ENCODE measurements around the gene KPNB1. TPM values are rescaled to one million over a fixed set of nuclear protein-coding genes. Genes with fewer than 3 reads are reported as not detected.

KPNB1 gene
- total RNA-seq, 1 experiment from 2014 or later = 437 TPM

DNA sequence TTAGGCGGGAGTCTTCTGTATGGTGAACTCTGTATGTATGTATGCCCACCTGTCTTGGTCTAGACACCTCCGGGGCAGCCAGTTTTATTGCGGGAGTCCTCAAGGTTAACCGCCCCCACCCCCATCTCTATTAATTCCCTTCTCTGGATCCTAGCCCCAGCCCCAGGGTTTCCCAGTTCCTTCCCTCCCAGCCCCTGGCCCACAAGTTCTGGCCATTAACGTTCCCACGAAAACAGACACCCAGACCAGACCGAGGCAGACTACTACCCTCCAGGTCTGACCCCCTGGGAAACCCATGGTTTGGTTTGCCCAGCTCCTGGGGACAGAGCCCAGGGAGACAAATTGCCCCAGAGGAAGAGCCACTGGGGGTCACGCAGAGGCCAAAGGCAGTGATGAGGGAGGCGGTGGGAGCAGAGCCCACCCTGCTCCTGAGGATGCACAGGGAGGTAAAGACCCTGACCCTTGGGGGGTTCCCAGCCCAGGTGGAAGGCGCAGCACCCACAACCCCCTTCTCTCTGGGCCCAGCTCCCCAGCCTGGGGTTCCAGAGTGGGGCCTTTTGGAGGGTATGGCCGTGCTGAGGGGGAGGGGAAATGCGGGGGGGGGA, 52.8 kb downstream of the KPNB1 start:
- H3K4me2 ChIP-seq (ENCODE audit: low read length) = no peak overlapping the region
- H3K9me2 ChIP-seq (replicated peaks; ENCODE audit: low read length) = no peaks in the 10 kb centered on the region
- no peaks in the 10 kb centered on the region for H3K9me3 ChIP-seq (ENCODE audit: low read length)
- no peak overlapping the region for H2AFZ ChIP-seq (ENCODE audit: low read length)
- H3K27ac ChIP-seq (ENCODE audit: low read length) = no peak overlapping the region
- no peak overlapping the region for H3K9ac ChIP-seq (ENCODE audit: low read length)
- no peak for TF ChIP-seq EZH2phosphoT487 (IDR thresholded peaks at IDR 0.05; ENCODE audit: borderline replicate concordance, low read length)
- TF ChIP-seq EZH2 (IDR thresholded peaks at IDR 0.05; ENCODE audit: low read length, unreplicated experiment) = no peak
- TF ChIP-seq CTCF (conservative IDR thresholded peaks at IDR 0.05; ENCODE audit: low read depth, low read length) = no peak
- H3K79me2 ChIP-seq (ENCODE audit: low read length) = no peaks in the 10 kb centered on the region
- H3K27me3 ChIP-seq (ENCODE audit: low read length) = no peaks in the 10 kb centered on the region
- ATAC-seq = no peak
- intact Hi-C loops (cut with micrococcal nuclease) = no loop called here
- ChIA-PET POLR2A (ENCODE audit: unreplicated experiment) (no interaction called here), CTCF (no interaction called here)
- no TSS peak for BruUV-seq (replicated peaks)
- no peaks in the 10 kb centered on the region for H3K4me1 ChIP-seq (ENCODE audit: insufficient read depth, low read length)
- no peaks in the 10 kb centered on the region for H3K36me3 ChIP-seq (ENCODE audit: low read depth, low read length)
- no peak for DNase-seq
- H3K4me3 ChIP-seq (ENCODE audit: low read length) = no peak overlapping the region
- no peaks in the 10 kb centered on the region for H3F3A ChIP-seq (ENCODE audit: low read length, unreplicated experiment)
- no peaks in the 10 kb centered on the region for H4K20me1 ChIP-seq (ENCODE audit: low read length)

DNA sequence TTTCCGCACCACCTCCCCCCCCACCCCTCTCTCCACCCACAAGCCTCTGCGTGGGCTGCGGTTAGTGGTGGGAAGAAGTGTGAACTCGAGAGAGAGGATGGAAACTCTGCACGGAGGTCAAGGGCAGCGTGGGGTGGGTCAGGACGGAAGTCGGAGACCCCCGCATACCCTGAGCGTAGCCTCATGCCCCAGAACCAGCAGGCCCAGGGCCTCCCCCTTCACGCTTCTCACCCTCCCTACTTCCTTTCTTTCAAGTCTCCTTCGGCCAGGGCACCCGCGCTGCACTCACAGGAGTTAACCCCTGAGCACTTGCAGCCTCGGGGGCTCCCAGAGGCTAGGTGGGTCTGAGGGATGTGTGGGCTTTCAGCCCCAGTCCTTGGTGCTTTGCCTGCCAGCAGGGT, 53.5 kb downstream of the KPNB1 start:
- Histone ChIP-seq H3K9me2 (replicated peaks; ENCODE audit: low read length) (no peaks in the 10 kb centered on the region), H2AFZ (ENCODE audit: low read length) (no peak overlapping the region), H3K4me1 (ENCODE audit: insufficient read depth, low read length) (no peaks in the 10 kb centered on the region), H3K27me3 (ENCODE audit: low read length) (no peaks in the 10 kb centered on the region), H3K9ac (ENCODE audit: low read length) (no peak overlapping the region), H4K20me1 (ENCODE audit: low read length) (no peaks in the 10 kb centered on the region), H3F3A (ENCODE audit: low read length, unreplicated experiment) (no peaks in the 10 kb centered on the region), H3K27ac (ENCODE audit: low read length) (no peak overlapping the region), H3K9me3 (ENCODE audit: low read length) (no peaks in the 10 kb centered on the region), H3K4me3 (ENCODE audit: low read length) (no peak overlapping the region), H3K79me2 (ENCODE audit: low read length) (no peaks in the 10 kb centered on the region), H3K36me3 (ENCODE audit: low read depth, low read length) (no peaks in the 10 kb centered on the region), H3K4me2 (ENCODE audit: low read length) (no peak overlapping the region)
- BruUV-seq (replicated peaks) = no TSS peak
- ChIA-PET POLR2A (ENCODE audit: unreplicated experiment) (no interaction called here), CTCF (no interaction called here)
- DNase-seq = no peak
- ATAC-seq = no peak
- intact Hi-C loops (cut with micrococcal nuclease) = no loop called here
- TF ChIP-seq CTCF (conservative IDR thresholded peaks at IDR 0.05; ENCODE audit: low read depth, low read length) (no peak), EZH2phosphoT487 (IDR thresholded peaks at IDR 0.05; ENCODE audit: borderline replicate concordance, low read length) (no peak), EZH2 (IDR thresholded peaks at IDR 0.05; ENCODE audit: low read length, unreplicated experiment) (no peak)

DNA sequence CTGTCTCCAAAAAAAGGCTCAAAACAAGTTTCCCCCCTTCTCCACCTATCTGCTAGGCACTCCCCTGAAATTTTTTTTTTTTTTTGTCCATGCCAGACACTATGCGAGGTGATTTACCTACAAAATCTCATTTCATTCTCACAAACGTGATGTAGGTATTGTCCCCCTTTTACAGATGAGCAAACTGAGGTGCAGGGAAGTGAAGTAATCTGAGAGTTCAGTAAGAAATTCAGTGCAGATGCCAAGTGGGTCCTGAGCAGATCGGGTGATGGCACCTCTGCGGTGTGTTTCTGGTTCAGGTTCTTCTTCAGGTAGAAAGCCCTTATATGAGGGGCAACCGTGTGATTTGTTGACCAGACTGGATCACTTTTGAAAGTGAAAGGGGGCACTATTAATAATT, 54.0 kb downstream of the KPNB1 start:
- Histone ChIP-seq H3K4me3 (ENCODE audit: low read length) (no peak overlapping the region), H3K9ac (ENCODE audit: low read length) (no peak overlapping the region), H3K36me3 (ENCODE audit: low read depth, low read length) (no peaks in the 10 kb centered on the region), H3K27me3 (ENCODE audit: low read length) (no peaks in the 10 kb centered on the region), H2AFZ (ENCODE audit: low read length) (no peak overlapping the region), H3K27ac (ENCODE audit: low read length) (no peak overlapping the region), H3K9me3 (ENCODE audit: low read length) (no peaks in the 10 kb centered on the region), H3K4me1 (ENCODE audit: insufficient read depth, low read length) (no peaks in the 10 kb centered on the region), H3K79me2 (ENCODE audit: low read length) (no peaks in the 10 kb centered on the region), H3F3A (ENCODE audit: low read length, unreplicated experiment) (no peaks in the 10 kb centered on the region), H3K9me2 (replicated peaks; ENCODE audit: low read length) (no peaks in the 10 kb centered on the region), H4K20me1 (ENCODE audit: low read length) (no peaks in the 10 kb centered on the region), H3K4me2 (ENCODE audit: low read length) (no peak overlapping the region)
- ChIA-PET POLR2A (ENCODE audit: unreplicated experiment) (no interaction called here), CTCF (no interaction called here)
- no peak for TF ChIP-seq CTCF (conservative IDR thresholded peaks at IDR 0.05; ENCODE audit: low read depth, low read length)
- no peak for TF ChIP-seq EZH2 (IDR thresholded peaks at IDR 0.05; ENCODE audit: low read length, unreplicated experiment)
- TF ChIP-seq EZH2phosphoT487 (IDR thresholded peaks at IDR 0.05; ENCODE audit: borderline replicate concordance, low read length) = no peak
- intact Hi-C loops (cut with micrococcal nuclease) = no loop called here
- ATAC-seq (no peak), DNase-seq (no peak)
- no TSS peak for BruUV-seq (replicated peaks)

All from PC-3 (cell line).